ENCODE measurements around the gene PHLDA2. TPM values are rescaled to one million over a fixed set of nuclear protein-coding genes. Genes with fewer than 3 reads are reported as not detected.

PHLDA2 gene
- total RNA-seq, 1 experiment from 2014 or later, result 33.7 TPM

GRCh38 chr11:2892215-2892966, 36.8 kb downstream of the PHLDA2 start:
- Histone ChIP-seq H3K27ac (ENCODE audit: low read depth, low read length, poor library complexity, severe bottlenecking) (peak overlapping the region; percentile 55), H3K36me3 (ENCODE audit: insufficient read depth, low read length, poor library complexity, severe bottlenecking) (no peaks in the 10 kb centered on the region), H3K4me1 (ENCODE audit: insufficient read depth, low read length, poor library complexity, severe bottlenecking) (peaks cover 19% of the 10 kb centered on the region), H3K9me3 (ENCODE audit: low read depth, low read length, poor library complexity, severe bottlenecking) (no peaks in the 10 kb centered on the region), H3K27me3 (replicated peaks; ENCODE audit: insufficient read depth, low read depth, low read length, poor library complexity) (no peaks in the 10 kb centered on the region), H3K4me3 (ENCODE audit: low read depth, low read length, poor library complexity, severe bottlenecking) (peak overlapping the region; percentile 32)
- POLR2A ChIA-PET (ENCODE audit: low non-redundant PET), result no interaction called here
- BruUV-seq (replicated peaks), result no TSS peak
- CTCF ChIA-PET, result interaction anchor here (0.6 to 5.8 kb wide), 4 partner anchors 14 to 360 kb away, joined by 3 to 52 read pairs (median 4); no protein-coding TSS in a partner anchor
- DNase-seq (ENCODE audit: low spot score), result peak; percentile 71
- intact Hi-C loops (cut with micrococcal nuclease; ENCODE audit: unreplicated experiment), result loop anchor here (1.0 to 5.0 kb wide), 2 partner anchors 359 to 465 kb away; no protein-coding TSS in a partner anchor
- TF ChIP-seq, protein P1, sequence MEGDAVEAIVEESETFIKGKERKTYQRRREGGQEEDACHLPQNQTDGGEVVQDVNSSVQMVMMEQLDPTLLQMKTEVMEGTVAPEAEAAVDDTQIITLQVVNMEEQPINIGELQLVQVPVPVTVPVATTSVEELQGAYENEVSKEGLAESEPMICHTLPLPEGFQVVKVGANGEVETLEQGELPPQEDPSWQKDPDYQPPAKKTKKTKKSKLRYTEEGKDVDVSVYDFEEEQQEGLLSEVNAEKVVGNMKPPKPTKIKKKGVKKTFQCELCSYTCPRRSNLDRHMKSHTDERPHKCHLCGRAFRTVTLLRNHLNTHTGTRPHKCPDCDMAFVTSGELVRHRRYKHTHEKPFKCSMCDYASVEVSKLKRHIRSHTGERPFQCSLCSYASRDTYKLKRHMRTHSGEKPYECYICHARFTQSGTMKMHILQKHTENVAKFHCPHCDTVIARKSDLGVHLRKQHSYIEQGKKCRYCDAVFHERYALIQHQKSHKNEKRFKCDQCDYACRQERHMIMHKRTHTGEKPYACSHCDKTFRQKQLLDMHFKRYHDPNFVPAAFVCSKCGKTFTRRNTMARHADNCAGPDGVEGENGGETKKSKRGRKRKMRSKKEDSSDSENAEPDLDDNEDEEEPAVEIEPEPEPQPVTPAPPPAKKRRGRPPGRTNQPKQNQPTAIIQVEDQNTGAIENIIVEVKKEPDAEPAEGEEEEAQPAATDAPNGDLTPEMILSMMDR (conservative IDR thresholded peaks at IDR 0.05; ENCODE audit: low read depth, low read length), result peak; percentile 92
- no peak for TF ChIP-seq EZH2 (IDR thresholded peaks at IDR 0.05; ENCODE audit: borderline replicate concordance, low read depth, low read length, poor library complexity, severe bottlenecking)

DNA sequence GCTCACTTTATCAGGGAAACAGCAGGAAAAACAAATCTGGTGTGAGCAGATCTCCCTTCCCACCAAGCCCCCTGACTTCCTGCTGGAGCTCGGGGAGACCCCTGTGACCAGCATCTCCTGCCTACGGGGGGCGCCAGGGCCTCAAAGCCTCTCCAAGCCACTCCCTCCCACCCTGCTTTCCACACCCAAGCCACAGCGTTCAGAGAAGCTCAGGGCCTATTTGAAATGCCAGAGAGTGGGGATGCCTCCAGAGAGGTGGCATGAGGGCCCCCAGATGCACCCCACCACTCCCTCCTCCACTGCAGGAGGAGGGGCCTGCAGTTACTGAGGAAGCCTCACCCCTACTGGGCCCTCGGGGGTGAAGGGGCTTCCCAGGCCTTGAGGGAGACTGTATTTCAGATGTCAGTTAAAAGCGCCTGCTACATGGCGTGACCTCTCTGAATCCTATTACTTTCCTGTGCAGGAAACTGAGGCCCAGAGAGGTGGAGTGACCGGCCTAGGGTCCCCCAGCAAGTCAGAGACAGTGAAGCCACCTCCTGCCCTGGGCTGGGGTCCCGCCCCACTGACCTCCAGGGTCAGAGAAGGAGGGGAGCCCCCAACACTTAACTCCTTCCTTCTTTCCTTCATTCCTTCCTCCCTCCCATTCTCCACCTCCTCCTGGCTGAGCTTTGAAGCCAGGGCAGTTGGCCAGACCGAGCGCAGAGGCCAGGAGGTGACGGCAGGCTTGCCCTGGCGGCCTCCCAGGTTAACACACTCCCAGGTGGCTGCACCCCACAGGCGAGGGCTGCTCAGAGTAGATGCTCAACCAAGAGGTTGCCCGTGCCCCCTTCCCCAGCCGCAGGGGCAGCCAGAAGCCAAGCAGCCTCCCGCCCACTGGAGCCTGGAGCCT, 37.6 kb downstream of the PHLDA2 start:
- Histone ChIP-seq H3K27ac (ENCODE audit: low read depth, low read length, poor library complexity, severe bottlenecking) (peak overlapping the region; percentile 55), H3K4me1 (ENCODE audit: insufficient read depth, low read length, poor library complexity, severe bottlenecking) (peaks cover 19% of the 10 kb centered on the region), H3K4me3 (ENCODE audit: low read depth, low read length, poor library complexity, severe bottlenecking) (peak overlapping the region; percentile 32), H3K27me3 (replicated peaks; ENCODE audit: insufficient read depth, low read depth, low read length, poor library complexity) (no peaks in the 10 kb centered on the region), H3K36me3 (ENCODE audit: insufficient read depth, low read length, poor library complexity, severe bottlenecking) (no peaks in the 10 kb centered on the region), H3K9me3 (ENCODE audit: low read depth, low read length, poor library complexity, severe bottlenecking) (no peaks in the 10 kb centered on the region)
- TF ChIP-seq, protein P1 (conservative IDR thresholded peaks at IDR 0.05; ENCODE audit: low read depth, low read length), result peak; percentile 31
- TF ChIP-seq EZH2 (IDR thresholded peaks at IDR 0.05; ENCODE audit: borderline replicate concordance, low read depth, low read length, poor library complexity, severe bottlenecking), result no peak
- BruUV-seq (replicated peaks), result no TSS peak
- CTCF ChIA-PET, result interaction anchor here (0.6 to 5.8 kb wide), 2 partner anchors 200 to 360 kb away, joined by 3 to 52 read pairs; no protein-coding TSS in a partner anchor
- DNase-seq (ENCODE audit: low spot score), result peak; percentile 53
- POLR2A ChIA-PET (ENCODE audit: low non-redundant PET), result no interaction called here
- intact Hi-C loops (cut with micrococcal nuclease; ENCODE audit: unreplicated experiment), result loop anchor here (1.0 to 5.0 kb wide), 2 partner anchors 358 to 464 kb away; no protein-coding TSS in a partner anchor

- POLR2A ChIA-PET (ENCODE audit: low non-redundant PET), result no interaction called here
- no peaks in the 10 kb centered on the region for H3K27me3 ChIP-seq (replicated peaks; ENCODE audit: insufficient read depth, low read depth, low read length, poor library complexity)
- H3K4me3 ChIP-seq (ENCODE audit: low read depth, low read length, poor library complexity, severe bottlenecking), result no peak overlapping the region
- no TSS peak for BruUV-seq (replicated peaks)
- CTCF ChIA-PET, result interaction anchor here (5.8 kb wide), 1 partner anchor 359 kb away, joined by 52 read pairs; no protein-coding TSS in a partner anchor
- H3K4me1 ChIP-seq (ENCODE audit: insufficient read depth, low read length, poor library complexity, severe bottlenecking), result peaks cover 19% of the 10 kb centered on the region
- TF ChIP-seq EZH2 (IDR thresholded peaks at IDR 0.05; ENCODE audit: borderline replicate concordance, low read depth, low read length, poor library complexity, severe bottlenecking), result no peak
- TF ChIP-seq, protein P1 (conservative IDR thresholded peaks at IDR 0.05; ENCODE audit: low read depth, low read length), result no peak
- intact Hi-C loops (cut with micrococcal nuclease; ENCODE audit: unreplicated experiment), result loop anchor here (5.0 kb wide), 1 partner anchor 463 kb away; no protein-coding TSS in a partner anchor
- DNase-seq (ENCODE audit: low spot score), result no peak
- H3K36me3 ChIP-seq (ENCODE audit: insufficient read depth, low read length, poor library complexity, severe bottlenecking), result no peaks in the 10 kb centered on the region
- H3K9me3 ChIP-seq (ENCODE audit: low read depth, low read length, poor library complexity, severe bottlenecking), result no peaks in the 10 kb centered on the region
- H3K27ac ChIP-seq (ENCODE audit: low read depth, low read length, poor library complexity, severe bottlenecking), result peak overlapping the region; percentile 54
Observed at GRCh38 chr11:2890466-2891294, 38.5 kb downstream of the PHLDA2 start.

Data from A673 (cell line).